HG02759 (cell line): ENCODE results near the gene GNB4.

Experiments used
- ATAC-seq: cut with Tn5 transposase; IDR thresholded peaks from one replicate; pipeline ENCODE4 v1.9.1; 2021; ENCODE audit warnings: mild to moderate bottlenecking, moderate library complexity; ENCODE audit not compliant: unreplicated experiment

Gene GNB4

GRCh38 chr3:179373938-179374337, 77.3 kb downstream of the GNB4 start:
- no peak for ATAC-seq

GRCh38 chr3:179369621-179370020, 81.6 kb downstream of the GNB4 start:
- ATAC-seq: no peak

GRCh38 chr3:179363332-179363731, 87.9 kb downstream of the GNB4 start:
- no peak for ATAC-seq

DNA sequence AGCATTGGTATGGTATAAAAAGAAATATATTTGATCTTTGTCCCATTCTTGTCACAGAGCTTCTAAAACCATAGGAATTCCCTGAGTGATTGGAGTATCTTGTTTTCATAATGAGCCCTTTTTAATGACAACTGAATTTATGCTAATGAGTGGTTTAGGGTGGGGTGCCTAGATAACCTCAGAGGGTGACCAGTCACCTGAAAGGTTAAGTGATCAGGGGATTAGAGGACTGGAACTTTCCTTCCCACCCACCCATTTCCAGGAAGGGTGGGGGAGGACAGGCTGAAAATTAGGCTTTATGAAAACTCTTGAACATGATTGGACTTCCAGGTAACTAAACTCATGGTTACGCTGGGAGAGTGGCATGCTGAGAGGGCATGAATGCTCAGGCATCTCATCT, 95.3 kb downstream of the GNB4 start:
- ATAC-seq: no peak

- ATAC-seq: peak; percentile 73
Measured at GRCh38 chr3:179348325-179349013, 102.8 kb downstream of the GNB4 start.

GRCh38 chr3:179347345-179348194, 103.7 kb downstream of the GNB4 start, which contains the start of gene MFN1:
TSS of gene MFN1 (plus strand) at chr3:179347709. CDS start at chr3:179348852, 1,143 bp downstream.
- peak; percentile 92 for ATAC-seq
